Upper lobe of left lung (tissue), 6 donors: ENCODE results near the gene CDH15. TPM values are rescaled to one million over a fixed set of nuclear protein-coding genes. Genes with fewer than 3 reads are reported as not detected.
A peak's percentile ranks its signal among the peaks of the same experiment; 100 is the strongest.

Experiments
- ATAC-seq, 2 donors: fragments of 200-7000 bp; cut with Tn5 transposase; one replicate each; pipeline ENCODE4 v1.9.1; 2022; ENCODE audit warnings: mild to moderate bottlenecking in 2 of 2, moderate library complexity in 2 of 2; ENCODE audit not compliant: low FRiP score in 2 of 2
- DNase-seq, 2 donors: peaks; one replicate each; pipeline ENCODE4 v3.0.0-alpha.2; 2019 to 2020
- H3K27ac ChIP-seq, 4 donors: fragments of 200-600 bp; sonication (generic); one replicate each; pipeline ENCODE4 v1.5.1; 2016 to 2019
- H3K27me3 ChIP-seq, 4 donors: fragments of 200-600 bp; sonication (generic); one replicate each; pipeline ENCODE4 v1.5.1; 2017 to 2019
- H3K36me3 ChIP-seq, 4 donors: fragments of 200-600 bp; sonication (generic); one replicate each; pipeline ENCODE4 v1.5.1; 2016 to 2019
- H3K4me1 ChIP-seq, 4 donors: fragments of 200-600 bp; sonication (generic); one replicate each; pipeline ENCODE4 v1.5.1; 2018 to 2019
- H3K4me3 ChIP-seq, 4 donors: fragments of 200-600 bp; sonication (generic); one replicate each; pipeline ENCODE4 v1.5.1; 2017 to 2019; ENCODE audit warnings: mild to moderate bottlenecking in 2 of 4, moderate library complexity in 1 of 4
- H3K9me3 ChIP-seq, 4 donors: fragments of 200-600 bp; sonication (generic); one replicate each; pipeline ENCODE4 v1.5.1; 2018 to 2019
- CTCF ChIP-seq, 6 experiments: fragments of 450-650 bp in 4 of 6; fragments of 200-600 bp in 2 of 6; sonication (generic) in 2 of 6; IDR thresholded peaks; one replicate each; pipeline ENCODE4 v1.5.1; 2016 to 2019; ENCODE audit warnings: antibody characterized with exemption in 6 of 6
- EP300 ChIP-seq, 4 donors: sonication (generic); formaldehyde crosslinking; IDR thresholded peaks; one replicate each; pipeline ENCODE4 v1.5.1; 2017; ENCODE audit warnings: antibody characterized with exemption in 4 of 4, control low read depth in 2 of 4
- POLR2A ChIP-seq, 4 donors: fragments of 450-650 bp; IDR thresholded peaks; one replicate each; pipeline ENCODE4 v1.5.1; 2016 to 2017; ENCODE audit warnings: antibody characterized with exemption in 4 of 4, mild to moderate bottlenecking in 2 of 4
- POLR2AphosphoS5 ChIP-seq, 2 donors: sonication (generic); formaldehyde crosslinking; IDR thresholded peaks; one replicate each; pipeline ENCODE4 v1.5.1; 2017; ENCODE audit warnings: antibody characterized with exemption in 2 of 2
- WGBS, 2 donors: methylation state at CpG; one replicate each; pipeline ENCODE4 v1.1.5; 2017 to 2018; 5-methylcytosine and 5-hydroxymethylcytosine counted together
- total RNA-seq, 6 donors: library from RNA; depleted of rRNA in 4 of 6; stranded (reverse); fragments of >200 nt in 4 of 6; gene quantifications; one replicate each; pipeline versions ENCODE4 v1.1.0 to v1.2.1, GENCODE V29; 2016 to 2021
- donor health status: DM: no; HTN: no; CAD: no; lungs with moderate emphysema.
- donor health status: DM: no; HTN: yes; CAD: no; lungs with severe emphysema.

The CDH15 gene
- total RNA-seq, 6 donors from 2014 or later: 0.39 to 4.2 (median 1.2) TPM

- H3K4me1 ChIP-seq: peaks cover 16 to 36% (median 21%) of the 10 kb centered on the region in 4 donors
- H3K4me3 ChIP-seq: no peak overlapping the region
- TF ChIP-seq POLR2AphosphoS5 (IDR thresholded peaks at IDR 0.05): peak in 1 of 2 donors; percentile 64
- TF ChIP-seq CTCF (IDR thresholded peaks at IDR 0.05): no peak
- TF ChIP-seq EP300 (IDR thresholded peaks at IDR 0.05): no peak
- TF ChIP-seq POLR2A (IDR thresholded peaks at IDR 0.05): no peak
- H3K27ac ChIP-seq: peak overlapping the region in 2 of 4 donors; percentile 52 to 61
- H3K27me3 ChIP-seq: no peaks in the 10 kb centered on the region
- H3K9me3 ChIP-seq: no peaks in the 10 kb centered on the region
- DNase-seq: peak; percentile 70 to 86
- peaks cover 4 to 25% (median 10%) of the 10 kb centered on the region in 4 donors for H3K36me3 ChIP-seq
- ATAC-seq: peak; percentile 54 to 59
- WGBS, 2 donors: 28 to 31% methylated on average over 8 to 17 of the region's 19 CpGs
Observed at GRCh38 chr16:89155184-89155679, 16.3 kb upstream of the CDH15 start.

DNA sequence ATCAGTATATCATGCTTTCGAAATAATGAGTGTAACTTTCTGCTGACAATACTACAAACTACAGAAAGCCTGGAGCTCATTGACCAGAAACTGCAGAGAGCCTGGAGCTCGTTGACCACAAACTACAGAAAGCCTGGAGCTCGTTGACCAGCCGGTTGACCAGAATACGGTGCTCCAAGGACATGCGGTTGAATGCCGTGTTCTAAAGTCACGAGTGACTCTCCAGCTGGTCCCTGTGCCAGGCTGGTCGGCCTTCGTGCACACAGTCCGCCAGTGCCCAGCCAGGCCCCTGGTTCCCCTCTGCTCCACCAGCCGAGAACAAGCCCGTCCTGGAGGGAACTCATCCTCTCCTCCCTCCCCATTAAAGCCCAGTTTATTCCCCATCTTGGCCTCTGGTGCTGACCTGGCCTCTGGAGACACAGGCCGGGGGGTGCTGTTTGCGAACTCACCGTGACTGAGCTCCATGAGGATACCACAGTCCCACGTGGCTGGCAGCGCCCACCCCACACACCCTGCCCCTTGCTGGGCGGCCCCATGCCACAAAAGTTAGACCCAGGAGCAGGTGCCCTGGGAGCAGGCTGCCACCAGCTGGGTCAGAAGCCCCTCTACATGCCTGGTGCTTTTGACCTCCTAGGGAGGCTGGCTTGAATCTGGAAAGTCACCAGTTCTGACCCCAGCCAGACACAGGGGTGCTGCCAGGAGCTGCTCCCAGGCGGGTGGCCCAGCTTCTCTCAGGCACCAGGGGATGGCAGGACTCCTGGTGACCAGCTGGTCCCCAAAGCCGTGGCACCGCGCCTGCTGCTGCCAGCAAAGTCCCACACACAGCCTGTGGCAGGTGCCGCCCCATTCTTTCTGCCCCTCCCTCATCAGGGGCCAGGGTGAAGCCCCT, 15.5 kb upstream of the CDH15 start:
- ATAC-seq (no peak), DNase-seq (peak in 1 of 2 donors; percentile 74)
- no peak for TF ChIP-seq EP300 (IDR thresholded peaks at IDR 0.05)
- Histone ChIP-seq H3K4me3 (no peak overlapping the region), H3K4me1 (peaks cover 16 to 36% (median 21%) of the 10 kb centered on the region in 4 donors), H3K9me3 (no peaks in the 10 kb centered on the region), H3K27me3 (no peaks in the 10 kb centered on the region), H3K36me3 (peaks cover 0 to 17% (median 1%) of the 10 kb centered on the region in 4 donors), H3K27ac (peak overlapping the region in 3 of 4 donors; percentile 7 to 61 (median 52))
- WGBS, 2 donors: 48 to 49% methylated on average over 13 to 23 of the region's 24 CpGs

DNA sequence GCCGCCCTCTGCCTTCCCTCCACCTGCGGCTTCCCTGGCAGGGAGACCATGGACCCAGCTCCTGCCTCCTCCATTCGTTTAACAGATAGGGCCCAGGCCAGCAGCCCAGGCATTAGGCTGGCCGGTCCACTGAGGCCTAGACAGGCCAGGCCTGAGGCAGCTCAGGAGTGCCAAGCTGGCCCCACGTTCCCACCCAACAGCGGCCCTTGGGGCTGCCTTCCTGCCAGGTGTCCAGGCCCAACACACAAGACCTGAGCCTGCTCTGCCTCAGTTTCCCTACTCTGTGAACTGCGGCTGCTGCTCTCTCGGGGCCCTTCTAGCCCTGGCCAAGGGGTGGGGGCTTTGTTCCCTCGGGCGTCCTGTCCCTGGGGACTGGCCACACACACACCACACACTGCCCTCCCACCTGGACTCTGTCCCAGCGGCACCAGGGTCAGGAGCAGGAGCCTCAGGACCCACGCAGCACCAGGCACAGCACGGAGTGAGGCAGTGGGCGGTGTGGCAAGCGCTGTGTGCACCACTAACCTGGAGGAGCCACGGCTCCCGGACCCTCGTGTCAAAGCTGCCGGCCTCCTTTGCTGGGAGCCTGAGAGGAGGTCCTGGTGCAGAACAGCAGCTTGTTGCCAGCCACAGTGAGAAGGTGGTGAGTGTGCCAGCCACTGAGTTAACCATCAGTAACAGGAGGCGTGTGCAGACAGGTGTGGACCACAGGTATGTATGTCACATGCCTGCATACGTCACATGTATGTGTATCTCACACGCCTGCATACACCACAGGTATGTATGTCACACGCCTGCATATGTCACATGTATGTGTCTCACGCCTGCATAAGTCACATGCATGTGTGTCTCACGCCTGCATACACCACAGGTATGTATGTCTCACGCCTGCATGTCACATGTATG, 14.6 kb upstream of the CDH15 start:
- Histone ChIP-seq H3K27me3 (no peaks in the 10 kb centered on the region), H3K9me3 (no peaks in the 10 kb centered on the region), H3K27ac (no peak overlapping the region), H3K4me3 (no peak overlapping the region), H3K4me1 (peaks cover 16 to 36% (median 21%) of the 10 kb centered on the region in 4 donors), H3K36me3 (peaks cover 0 to 8% (median 0%) of the 10 kb centered on the region in 4 donors)
- WGBS, 2 donors: 79 to 94% methylated on average over 12 to 26 of the region's 26 CpGs
- ATAC-seq (no peak), DNase-seq (peak in 1 of 2 donors; percentile 54)
- no peak for TF ChIP-seq CTCF (IDR thresholded peaks at IDR 0.05)
- TF ChIP-seq EP300 (IDR thresholded peaks at IDR 0.05): no peak
- TF ChIP-seq POLR2A (IDR thresholded peaks at IDR 0.05): no peak

GRCh38 chr16:89157778-89158177, 13.8 kb upstream of the CDH15 start:
- H3K36me3 ChIP-seq: peaks cover 0 to under 1% (median 0%) of the 10 kb centered on the region in 4 donors

More at GRCh38 chr16:89157778-89158177, 13.8 kb upstream of the CDH15 start:
- no peak for ATAC-seq
- Histone ChIP-seq H3K4me1 (peaks cover 16 to 36% (median 21%) of the 10 kb centered on the region in 4 donors), H3K27me3 (no peaks in the 10 kb centered on the region), H3K27ac (no peak overlapping the region), H3K4me3 (no peak overlapping the region), H3K9me3 (no peaks in the 10 kb centered on the region)
- DNase-seq: no peak
- 92 to 97% methylated on average over 12 of the region's 12 CpGs for WGBS, 2 donors
- TF ChIP-seq CTCF (IDR thresholded peaks at IDR 0.05) (no peak), POLR2A (IDR thresholded peaks at IDR 0.05) (no peak), POLR2AphosphoS5 (IDR thresholded peaks at IDR 0.05) (no peak), EP300 (IDR thresholded peaks at IDR 0.05) (no peak)
